Measurements from ENCODE around the gene RGS10. TPM values are rescaled to one million over a fixed set of nuclear protein-coding genes. Genes with fewer than 3 reads are reported as not detected.

The RGS10 gene
- total and polyA plus RNA-seq, 2 of the 8 experiments (the other 6 are each of a cell fraction or from before 2014, with no cell fraction given): 5.5 to 13.1 TPM

GRCh38 chr10:119520283-119520682 lies 22.2 kb downstream of the RGS10 start:
- Histone ChIP-seq H3K14ac (ENCODE audit: insufficient read length) (no peak overlapping the region), H3K79me2 (ENCODE audit: control insufficient read depth in 1 of 2, insufficient read depth in 2 of 2, low read length in 2 of 2) (no peaks in the 10 kb centered on the region), H2BK12ac (ENCODE audit: low read depth, low read length) (no peak overlapping the region), H3K36me3 (ENCODE audit: control insufficient read depth in 2 of 4, insufficient read depth in 4 of 4, low read length in 3 of 4) (no peaks in the 10 kb centered on the region), H3K23me2 (ENCODE audit: low read depth, low read length) (no peaks in the 10 kb centered on the region), H3K27ac (ENCODE audit: low read depth, low read length) (no peak overlapping the region), H2BK120ac (replicated peaks; ENCODE audit: low read depth, low read length) (no peak overlapping the region), H3K4me3 (ENCODE audit: extremely low read depth in 1 of 4, insufficient read depth in 2 of 4, low read depth in 3 of 4, low read length in 4 of 4) (no peak overlapping the region), H3K9me3 (ENCODE audit: insufficient read depth in 2 of 2, low read depth in 1 of 2, low read length in 1 of 2) (no peaks in the 10 kb centered on the region), H3K9ac (replicated peaks in 1 of 4; ENCODE audit: extremely low read depth in 1 of 4, low read depth in 3 of 4, low read length in 3 of 4) (no peak overlapping the region), H2BK5ac (ENCODE audit: low read depth, low read length) (no peak overlapping the region), H4K91ac (replicated peaks; ENCODE audit: insufficient read length, low read length) (no peak overlapping the region), H3K56ac (replicated peaks; ENCODE audit: insufficient read length, low read depth, low read length) (no peak overlapping the region), H4K20me1 (replicated peaks in 1 of 2; ENCODE audit: control insufficient read depth in 1 of 2, insufficient read depth in 2 of 2, low read length in 2 of 2) (no peaks in the 10 kb centered on the region), H3K4me1 (replicated peaks in 1 of 4; ENCODE audit: control insufficient read depth in 3 of 4, insufficient read depth in 4 of 4, low read length in 3 of 4) (peaks cover 0 to 8% (median 3%) of the 10 kb centered on the region in 4 experiments; a peak in 3 of 7 replicates), H4K5ac (ENCODE audit: insufficient read length, low read depth, low read length) (no peak overlapping the region), H3K4me2 (ENCODE audit: insufficient read depth in 1 of 2, low read depth in 2 of 2, low read length in 2 of 2) (no peak overlapping the region), H3K23ac (ENCODE audit: insufficient read length) (no peak overlapping the region), H2AK5ac (ENCODE audit: low read depth, low read length) (no peak overlapping the region), H3K4ac (replicated peaks; ENCODE audit: insufficient read length, low read depth, low read length) (no peak overlapping the region), H2BK15ac (ENCODE audit: low read length) (no peak overlapping the region), H4K8ac (ENCODE audit: extremely low read depth, insufficient read depth, low read length) (no peak overlapping the region), H3K27me3 (replicated peaks in 1 of 4; ENCODE audit: control insufficient read depth in 3 of 4, extremely low read depth in 1 of 4, insufficient read depth in 3 of 4, low read length in 3 of 4) (no peaks in the 10 kb centered on the region; a peak in 1 of 7 replicates), H2BK20ac (ENCODE audit: low read length) (no peak overlapping the region), H2AFZ (ENCODE audit: low read length) (no peak overlapping the region), H3K79me1 (ENCODE audit: low read depth, low read length) (no peaks in the 10 kb centered on the region), H3K18ac (ENCODE audit: extremely low read depth, low read length) (no peak overlapping the region)
- TF ChIP-seq SUZ12 (IDR thresholded peaks at IDR 0.05; ENCODE audit: low read length): no peak
- TF ChIP-seq JUND (IDR thresholded peaks at IDR 0.05; ENCODE audit: low read length): no peak
- TF ChIP-seq YY1 (IDR thresholded peaks at IDR 0.05; ENCODE audit: low read depth, low read length): no peak
- no peak for TF ChIP-seq POLR2A (IDR thresholded peaks at IDR 0.05; ENCODE audit: control extremely low read depth in 1 of 2, low read depth in 2 of 2, low read length in 2 of 2)
- no peak for TF ChIP-seq MAFK (IDR thresholded peaks at IDR 0.05; ENCODE audit: low read depth, low read length)
- DNase-seq (ENCODE audit: low read depth in 1 of 2, low spot score in 2 of 2) (no peak), FAIRE-seq (no peak)
- 88% methylated on average over 16 of the region's 16 CpGs; no CpG with 5 or more reads in 1 of the 2 experiments for WGBS, 2 experiments (ENCODE audit: extremely low coverage in 1 of 2, insufficient coverage in 1 of 2, insufficient read length in 1 of 2, insufficient replicate concordance in 2 of 2, low coverage in 1 of 2, low lambda C conversion rate in 2 of 2, missing lambda C conversion rate in 1 of 2)
- CTCF ChIA-PET (ENCODE audit: partially characterized antibody): interaction anchor here (0.6 to 1.4 kb wide), 4 partner anchors 25 to 339 kb away, joined by 3 to 7 read pairs (median 4); no protein-coding TSS in a partner anchor
- POLR2A ChIA-PET (ENCODE audit: partially characterized antibody): no interaction called here

All from H1 (cell line).